Common myeloid progenitor, CD34-positive (primary cell): Measurements from ENCODE around the gene LIMS2.
A peak's percentile ranks its signal among the peaks of the same experiment; 100 is the strongest.

Source experiments
- CTCF ChIA-PET: fragments of 350-600 bp; sonication (Branson Sonifier 250); formaldehyde crosslinking; loops from one replicate; lab custom pipeline; 2021; ENCODE audit warnings: antibody characterized with exemption; lab: Charles Lee
- POLR2A ChIA-PET: fragments of 350-600 bp; sonication (Branson Sonifier 250); formaldehyde crosslinking; loops from one replicate; lab custom pipeline; 2021; ENCODE audit warnings: antibody characterized with exemption; lab: Charles Lee
- DNase-seq, 3 donors: peaks; one replicate each; pipeline versions ENCODE4 v3.0.0 to v3.0.0-alpha.2; 2013
- H3K27ac ChIP-seq, 2 experiments: 1 replicate in 1 of 2; 2 replicates in 1 of 2; pipeline ENCODE4 v1.7.0; 2013; ENCODE audit warnings: inconsistent platforms in 2 of 2, low read length in 2 of 2, mild to moderate bottlenecking in 2 of 2, low read depth in 1 of 2, moderate library complexity in 1 of 2; ENCODE audit not compliant: severe bottlenecking in 2 of 2, insufficient read depth in 1 of 2, poor library complexity in 1 of 2
- H3K27me3 ChIP-seq, 5 experiments: replicated peaks in 2 of 5; 1 replicate in 3 of 5; 2 replicates in 2 of 5; pipeline versions ENCODE4 v1.6.1 to v1.7.0; 2013; ENCODE audit warnings: low read length in 4 of 5, mild to moderate bottlenecking in 2 of 5, moderate library complexity in 2 of 5, inconsistent platforms in 1 of 5; ENCODE audit not compliant: insufficient read depth in 5 of 5, control insufficient read depth in 4 of 5
- H3K36me3 ChIP-seq, 4 experiments: 1 replicate in 2 of 4; 2 replicates in 2 of 4; pipeline versions ENCODE4 v1.6.1 to v1.7.0; 2013; ENCODE audit warnings: low read length in 3 of 4, control low read depth in 1 of 4, mild to moderate bottlenecking in 1 of 4; ENCODE audit not compliant: control insufficient read depth in 4 of 4, insufficient read depth in 4 of 4
- H3K4me1 ChIP-seq, 4 experiments: 1 replicate in 3 of 4; 2 replicates in 1 of 4; pipeline versions ENCODE4 v1.6.1 to v1.7.1; 2013; ENCODE audit warnings: low read length in 3 of 4, mild to moderate bottlenecking in 3 of 4, control low read depth in 1 of 4, inconsistent platforms in 1 of 4, moderate library complexity in 1 of 4; ENCODE audit not compliant: control insufficient read depth in 4 of 4, insufficient read depth in 4 of 4; ENCODE audit errors: control extremely low read depth in 1 of 4
- H3K4me3 ChIP-seq, 7 experiments: 1 replicate in 4 of 7; 2 replicates in 3 of 7; pipeline versions ENCODE4 v1.5.1 to v1.7.0; 2013; ENCODE audit warnings: mild to moderate bottlenecking in 7 of 7, low read length in 6 of 7, moderate library complexity in 6 of 7, inconsistent platforms in 2 of 7, low read depth in 2 of 7, control low read depth in 1 of 7; ENCODE audit not compliant: insufficient read depth in 4 of 7, control insufficient read depth in 1 of 7; ENCODE audit errors: extremely low read depth in 1 of 7
- H3K9me3 ChIP-seq, 5 experiments: 1 replicate in 4 of 5; 2 replicates in 1 of 5; pipeline versions ENCODE4 v1.6.1 to v1.7.1; 2013; ENCODE audit warnings: low read length in 4 of 5, mild to moderate bottlenecking in 2 of 5, inconsistent platforms in 1 of 5, low read depth in 1 of 5, moderate library complexity in 1 of 5; ENCODE audit not compliant: control insufficient read depth in 4 of 5, insufficient read depth in 2 of 5; ENCODE audit errors: control extremely low read depth in 1 of 5
- WGBS: methylation state at CpG from one replicate; pipeline ENCODE4 v1.1.5; 2013; ENCODE audit not compliant: insufficient coverage; 5-methylcytosine and 5-hydroxymethylcytosine counted together

The LIMS2 gene

DNA sequence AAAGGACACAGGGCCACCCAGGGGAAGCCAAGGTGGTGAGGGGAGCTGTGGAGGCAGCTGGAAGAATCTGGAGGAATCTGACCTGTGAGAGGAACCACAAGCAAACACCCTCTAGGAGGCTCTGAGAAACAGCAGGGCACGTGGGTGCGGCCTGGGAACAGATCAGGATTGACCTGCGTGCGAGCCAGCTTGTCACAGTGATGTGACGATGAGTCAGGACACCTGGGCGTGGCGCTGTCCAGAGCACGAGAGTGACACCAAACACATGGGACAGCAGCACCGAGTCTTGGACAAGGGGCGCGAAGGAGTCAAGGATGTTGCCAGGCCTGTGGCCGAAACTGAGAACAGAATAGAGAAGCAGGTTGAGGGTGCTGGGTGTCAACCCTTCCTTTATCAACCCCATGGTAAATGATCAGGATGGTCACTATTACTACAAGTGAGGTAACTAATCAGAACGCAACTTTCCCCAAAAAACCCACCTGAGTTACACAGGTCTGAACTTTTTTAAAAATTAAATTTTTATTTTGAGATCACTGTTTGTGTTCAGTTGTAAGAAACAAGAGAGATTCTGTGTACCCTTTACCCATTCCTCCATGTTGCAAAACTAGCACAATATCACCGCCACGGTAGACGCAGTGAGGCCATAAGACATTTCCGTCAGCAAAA lies 25.3 kb upstream of the LIMS2 start:
- peaks cover 0 to 23% (median 1%) of the 10 kb centered on the region in 4 experiments for H3K36me3 ChIP-seq
- peaks cover 14 to 29% (median 24%) of the 10 kb centered on the region in 4 experiments for H3K4me1 ChIP-seq
- no peaks in the 10 kb centered on the region for H3K27me3 ChIP-seq
- H3K27ac ChIP-seq = peak overlapping the region; percentile 61 to 91
- peak overlapping the region; percentile 71 to 91 (median 82) for H3K4me3 ChIP-seq
- DNase-seq = peak in 1 of 3 donors; percentile 30
- no peaks in the 10 kb centered on the region for H3K9me3 ChIP-seq
- POLR2A ChIA-PET = no interaction called here
- CTCF ChIA-PET = interaction anchor here (2.8 kb wide), 1 partner anchor 24 kb away, joined by 8 read pairs; no protein-coding TSS in a partner anchor
- WGBS = 71% methylated on average over 15 of the region's 17 CpGs

DNA sequence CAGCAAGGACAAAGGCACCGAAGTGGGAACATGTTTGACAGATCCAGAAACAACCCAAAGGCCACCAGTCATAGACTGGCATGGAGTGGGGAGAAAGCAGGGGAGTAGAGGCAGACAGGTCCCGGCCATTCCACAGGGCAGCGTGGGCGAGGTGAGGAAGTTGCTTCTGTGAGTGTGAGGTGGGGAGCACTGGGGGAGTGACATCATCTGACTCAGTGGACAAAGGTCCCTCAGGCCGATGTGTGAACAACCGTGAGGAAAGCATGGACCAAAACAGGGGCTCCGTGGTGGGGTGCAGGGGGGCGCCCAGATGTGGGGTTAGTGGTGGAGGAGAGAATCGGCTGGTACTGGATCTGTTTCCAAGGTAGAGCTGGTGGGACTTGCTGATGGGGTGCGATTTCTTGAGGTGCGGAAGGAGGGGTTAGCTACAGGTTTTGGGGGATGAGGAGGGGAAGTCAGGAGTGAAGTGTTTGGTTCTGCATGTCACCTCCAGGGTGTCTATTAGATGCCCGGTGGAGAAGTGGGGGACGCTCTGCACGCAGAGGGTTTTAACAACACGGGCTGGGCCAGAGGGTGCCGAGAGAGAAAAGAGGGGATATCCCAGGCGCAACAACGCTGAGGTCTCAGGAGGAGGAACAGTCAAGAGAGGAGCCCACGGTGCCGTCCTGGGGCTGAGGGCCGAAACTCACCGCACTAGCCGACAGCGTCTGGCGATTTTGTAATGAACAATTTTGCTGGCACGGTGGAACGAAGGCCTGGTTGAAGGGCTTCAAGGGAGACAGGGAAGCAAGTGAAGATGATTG lies 23.4 kb upstream of the LIMS2 start:
- CTCF ChIA-PET = interaction anchor here (1.1 to 4.3 kb wide), 2 partner anchors 107 to 108 kb away, joined by 4 to 35 read pairs; no protein-coding TSS in a partner anchor

DNA sequence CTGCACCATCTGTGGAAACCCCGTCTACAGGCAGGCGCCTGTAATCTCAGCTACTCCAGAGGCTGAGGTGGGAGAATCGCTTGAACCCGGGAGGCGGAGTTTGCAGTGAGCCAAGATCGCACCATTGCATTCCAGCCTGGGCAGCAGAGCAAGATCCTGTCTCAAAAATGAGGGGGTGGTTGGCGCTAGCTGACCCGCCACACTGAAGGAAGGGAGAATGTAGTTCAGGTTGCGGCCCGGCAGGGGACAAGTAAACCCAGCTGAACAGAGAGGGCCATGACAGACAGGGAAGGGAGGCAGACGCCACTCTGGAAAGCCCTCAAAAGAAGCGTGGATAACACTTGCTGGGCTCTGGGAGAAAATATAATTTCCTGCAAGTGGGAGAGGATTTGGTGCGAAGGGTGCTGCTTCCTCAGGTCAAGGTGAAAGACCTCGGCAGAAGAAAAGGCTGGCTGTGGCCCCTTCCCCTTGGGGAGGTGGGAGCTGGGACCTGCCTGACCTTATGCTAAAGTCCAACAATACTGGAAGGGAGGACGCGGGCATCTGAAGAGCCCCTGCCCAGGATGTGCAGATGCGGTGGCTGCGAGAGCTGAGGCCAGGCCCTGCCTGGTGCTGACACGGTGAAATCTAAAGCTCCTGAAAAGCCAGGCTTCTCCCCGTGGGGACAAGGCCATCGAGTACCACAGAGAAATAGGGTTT lies 22.3 kb upstream of the LIMS2 start:
- Histone ChIP-seq H3K9me3 (no peaks in the 10 kb centered on the region), H3K36me3 (peaks cover 0 to 1% (median 0%) of the 10 kb centered on the region in 4 experiments), H3K4me1 (peaks cover 4 to 19% (median 17%) of the 10 kb centered on the region in 4 experiments), H3K27me3 (no peaks in the 10 kb centered on the region), H3K4me3 (no peak overlapping the region), H3K27ac (no peak overlapping the region)
- ChIA-PET POLR2A (no interaction called here), CTCF (interaction anchor here (1.2 to 4.3 kb wide), 2 partner anchors 10 to 107 kb away, joined by 3 to 35 read pairs; no protein-coding TSS in a partner anchor)
- WGBS = 98% methylated on average over 20 of the region's 21 CpGs
- DNase-seq = no peak

More for the DNA sequence above, 23.4 kb upstream of the LIMS2 start:
- Histone ChIP-seq H3K27me3 (no peaks in the 10 kb centered on the region), H3K4me3 (no peak overlapping the region), H3K4me1 (peaks cover 14 to 30% (median 26%) of the 10 kb centered on the region in 4 experiments), H3K9me3 (no peaks in the 10 kb centered on the region), H3K27ac (no peak overlapping the region), H3K36me3 (peaks cover 0 to 10% (median 0%) of the 10 kb centered on the region in 4 experiments)
- POLR2A ChIA-PET = no interaction called here
- 98% methylated on average over 26 of the region's 27 CpGs for WGBS
- no peak for DNase-seq

DNA sequence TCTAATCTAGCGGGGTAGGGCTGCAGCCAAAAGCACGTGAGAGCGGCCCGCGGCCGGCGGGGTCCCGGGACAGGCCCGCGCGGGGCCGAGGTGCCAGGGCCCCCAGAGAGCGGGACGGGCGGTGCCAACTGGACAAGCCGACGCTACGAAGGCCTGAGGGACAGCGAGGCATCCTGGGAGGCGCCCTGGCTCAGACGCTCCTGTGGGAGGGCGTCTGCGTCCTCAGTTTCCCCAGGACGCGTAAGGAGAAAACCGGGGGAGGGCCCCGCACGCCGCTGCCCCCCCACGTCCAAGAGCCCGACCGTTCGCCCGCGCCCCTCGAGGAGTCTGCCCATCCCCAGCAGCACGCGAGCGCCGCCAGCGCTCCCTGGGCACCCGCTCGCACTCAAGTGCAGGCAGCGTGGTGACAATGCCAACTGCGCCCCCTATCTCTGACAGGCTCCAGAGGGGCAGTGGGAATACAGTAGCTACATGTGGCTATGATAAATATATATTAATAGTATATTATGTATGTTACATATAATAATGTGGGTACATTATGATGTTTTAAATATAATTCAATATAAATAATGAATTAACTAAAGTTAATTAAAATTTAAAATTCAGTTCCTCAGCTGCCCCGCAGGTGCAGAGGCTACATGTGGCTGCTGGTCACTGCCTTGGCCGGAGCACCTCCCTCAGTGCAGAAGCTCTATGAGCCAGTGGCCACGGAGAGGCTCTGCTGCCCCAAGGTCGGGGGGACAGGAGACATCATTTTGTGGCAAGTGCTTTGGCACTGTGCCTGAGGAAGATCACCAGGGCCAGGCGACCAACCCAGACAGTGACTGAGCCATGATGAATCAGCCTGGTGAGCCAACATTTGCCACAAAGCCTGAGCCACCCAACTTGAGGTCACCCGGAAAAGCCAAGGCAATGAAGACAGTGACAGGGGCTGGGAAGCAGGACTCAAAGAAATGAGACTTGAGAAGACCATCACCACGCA lies 20.5 kb upstream of the LIMS2 start:
- CTCF ChIA-PET = interaction anchor here (0.7 to 4.3 kb wide), 8 partner anchors 8 to 280 kb away, joined by 3 to 35 read pairs (median 4); partner anchors contain the start of gene LIMS2
- Histone ChIP-seq H3K36me3 (no peaks in the 10 kb centered on the region), H3K4me1 (peaks cover 2 to 10% (median 7%) of the 10 kb centered on the region in 4 experiments), H3K27ac (no peak overlapping the region), H3K4me3 (peak overlapping the region in 3 of 7 experiments; percentile 4 to 38 (median 8)), H3K27me3 (no peaks in the 10 kb centered on the region), H3K9me3 (peaks cover 0 to 10% (median 8%) of the 10 kb centered on the region in 5 experiments)
- 19% methylated on average over 44 of the region's 52 CpGs for WGBS
- POLR2A ChIA-PET = no interaction called here
- DNase-seq = peak; percentile 81 to 89 (median 83)

DNA sequence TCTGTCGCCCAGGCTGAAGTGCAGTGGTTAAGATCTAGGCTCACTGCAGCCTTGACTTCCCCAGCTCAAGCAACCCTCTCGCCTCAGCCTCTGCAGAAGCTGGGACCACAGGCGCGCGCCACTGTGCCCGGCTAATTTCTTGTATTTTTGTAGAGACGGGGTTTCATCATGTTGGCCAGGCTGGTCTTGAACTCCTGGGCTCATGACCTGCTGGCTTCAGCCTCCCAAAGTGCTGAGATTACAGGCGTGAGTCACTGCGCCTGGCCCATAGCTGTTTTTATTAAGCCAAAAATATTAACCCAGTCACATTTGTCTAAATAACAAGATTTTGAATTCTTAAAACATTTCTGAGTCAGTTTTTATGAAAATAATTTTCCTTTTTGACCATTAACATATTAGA lies 19.7 kb upstream of the LIMS2 start:
- no peak for DNase-seq
- POLR2A ChIA-PET = no interaction called here
- H3K4me1 ChIP-seq = peaks cover 0 to 3% (median 2%) of the 10 kb centered on the region in 4 experiments
- no peaks in the 10 kb centered on the region for H3K36me3 ChIP-seq
- CTCF ChIA-PET = interaction anchor here (0.7 to 4.3 kb wide), 3 partner anchors 19 to 104 kb away, joined by 3 to 35 read pairs (median 19); partner anchors contain the start of gene LIMS2
- WGBS = 94% methylated on average over 3 of the region's 9 CpGs
- H3K9me3 ChIP-seq = peaks cover 0 to 17% (median 14%) of the 10 kb centered on the region in 5 experiments
- no peak overlapping the region for H3K27ac ChIP-seq
- no peak overlapping the region for H3K4me3 ChIP-seq
- no peaks in the 10 kb centered on the region for H3K27me3 ChIP-seq

DNA sequence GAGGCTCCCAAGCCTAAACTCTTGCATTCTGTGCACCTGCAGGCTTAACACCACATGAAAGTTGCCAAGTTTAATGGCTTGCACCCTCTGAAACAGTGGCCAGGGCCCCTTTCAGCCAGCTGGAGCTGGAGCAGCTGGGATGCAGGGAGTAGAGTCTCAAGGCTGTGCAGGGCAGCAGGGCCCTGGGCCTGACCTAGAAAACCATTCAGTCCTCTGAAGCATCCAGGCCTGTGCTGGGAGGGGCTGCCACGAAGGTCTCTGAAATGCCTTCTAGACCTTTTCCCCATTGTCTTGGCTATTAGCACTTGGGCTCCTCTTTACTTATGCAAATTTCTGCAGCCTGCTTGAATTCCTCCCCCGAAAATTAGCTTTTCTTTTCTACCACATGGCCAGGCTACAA lies 15.4 kb upstream of the LIMS2 start:
- 100% methylated on average over 1 of the region's 2 CpGs for WGBS
- CTCF ChIA-PET = no interaction called here
- POLR2A ChIA-PET = no interaction called here
- Histone ChIP-seq H3K4me1 (peaks cover 0 to 3% (median 2%) of the 10 kb centered on the region in 4 experiments), H3K9me3 (peaks cover 0 to 28% (median 14%) of the 10 kb centered on the region in 5 experiments), H3K4me3 (no peak overlapping the region), H3K36me3 (no peaks in the 10 kb centered on the region), H3K27ac (no peak overlapping the region), H3K27me3 (no peaks in the 10 kb centered on the region)
- no peak for DNase-seq
